HL-60 (cell line): Measurements from ENCODE around the gene RANGRF.
A peak's percentile ranks its signal among the peaks of the same experiment; 100 is the strongest.

Experiments used
- DNase-seq, 2 experiments: peaks; one replicate each; pipeline ENCODE4 v3.0.0-alpha.2; 2010 to 2020; ENCODE audit warnings: low read depth in 1 of 2, low spot score in 1 of 2
- H3K27ac ChIP-seq: fragments of 250-450 bp; sonication (Bioruptor Pico); replicated peaks from 2 replicates; pipeline ENCODE4 v1.5.1; 2020; ENCODE audit warnings: mild to moderate bottlenecking, moderate library complexity
- H3K27me3 ChIP-seq: fragments of 250-450 bp; sonication (Bioruptor Pico); 2 replicates; pipeline ENCODE4 v1.5.1; 2021; ENCODE audit warnings: mild to moderate bottlenecking, moderate library complexity; ENCODE audit not compliant: insufficient read depth, poor library complexity, severe bottlenecking
- H3K4me3 ChIP-seq: replicated peaks from 2 replicates; pipeline ENCODE4 v1.5.1; 2011; ENCODE audit warnings: mild to moderate bottlenecking, control low read depth, low read length; ENCODE audit not compliant: insufficient read depth
- CTCF ChIP-seq: IDR thresholded peaks from one replicate; pipeline ENCODE4 v1.5.1; 2011; ENCODE audit warnings: low read length, control low read depth, inconsistent platforms; ENCODE audit not compliant: insufficient read depth
- GABPA ChIP-seq: IDR thresholded peaks from 2 replicates; pipeline ENCODE4 v1.6.1; 2012; ENCODE audit warnings: low read depth
- POLR2AphosphoS5 ChIP-seq: IDR thresholded peaks from 2 replicates; pipeline ENCODE4 v1.6.1; 2012; ENCODE audit warnings: low read depth
- REST ChIP-seq: IDR thresholded peaks from 2 replicates; pipeline ENCODE4 v1.6.1; 2012; ENCODE audit warnings: low read depth; ENCODE audit not compliant: insufficient replicate concordance
- SPI1 ChIP-seq: IDR thresholded peaks from 2 replicates; pipeline ENCODE4 v1.6.1; 2012; ENCODE audit warnings: low read depth, mild to moderate bottlenecking, borderline replicate concordance

RANGRF gene

GRCh38 chr17:8337802-8338752 is 49.6 kb downstream of the RANGRF start:
- Histone ChIP-seq H3K27ac (no peak overlapping the region), H3K27me3 (no peaks in the 10 kb centered on the region), H3K4me3 (no peak overlapping the region)
- TF ChIP-seq CTCF, result no peak
- peak; percentile 55; the same call in 1 of the 2 replicates for TF ChIP-seq SPI1
- peak in 1 of 2 experiments; percentile 60 for DNase-seq

- H3K27me3 ChIP-seq, result no peaks in the 10 kb centered on the region
- H3K27ac ChIP-seq, result no peak overlapping the region
- no peak overlapping the region for H3K4me3 ChIP-seq
- no peak for DNase-seq
- TF ChIP-seq SPI1 (no peak), POLR2AphosphoS5 (no peak), CTCF (no peak), REST (no peak), GABPA (no peak)
Measured at GRCh38 chr17:8338753-8339140, 50.3 kb downstream of the RANGRF start.

GRCh38 chr17:8339540-8339939 is 51.1 kb downstream of the RANGRF start, which contains the start of gene ODF4:
TSS of gene ODF4 (plus strand) at chr17:8339840. CDS start at chr17:8340052, 212 bp downstream.
- TF ChIP-seq SPI1 (peak; percentile 55; the same call in 1 of the 2 replicates), GABPA (no peak)
- no peak within 1 kb of the TSS for H3K27ac ChIP-seq
- H3K27me3 ChIP-seq, result no peaks in the 10 kb centered on the region
- no peak within 1 kb of the TSS for H3K4me3 ChIP-seq
- no peak for DNase-seq
